SK-MEL-5 (cell line): ENCODE data around the gene PFDN5. TPM values are rescaled to one million over a fixed set of nuclear protein-coding genes. Genes with fewer than 3 reads are reported as not detected.
A peak's percentile ranks its signal among the peaks of the same experiment; 100 is the strongest.
"Not testable (repeated sequence)": the region's sequence is repeated elsewhere in the genome, so short reads cannot be mapped to it uniquely, and the experiment has no call there.

ENCODE experiments used
- DNase-seq: peaks from one replicate; pipeline ENCODE4 v3.0.0-alpha.2; 2016; ENCODE audit warnings: low read depth, low spot score
- in situ Hi-C: cut with HindIII; loops from 2 replicates; pipeline ENCODE4 v1.10.0; 2016; ENCODE audit warnings: low sequenced_read_pairs, high pct_unique_total_duplicates, low pct_unique_long_range_greater_than_20kb
- total RNA-seq: library from RNA; depleted of rRNA; stranded (reverse); fragments of >200 nt; shearing (Covaris generic); gene quantifications from 2 replicates; pipeline ENCODE4 v1.2.3, GENCODE V29; 2014

The PFDN5 gene
- total RNA-seq, 1 experiment from 2014 or later, result 531 TPM

- DNase-seq, result no peak
- in situ Hi-C loops, result no loop called here
Measured at GRCh38 chr12:53277981-53278380, 17.4 kb upstream of the PFDN5 start.

GRCh38 chr12:53279283-53279869 is 16.0 kb upstream of the PFDN5 start:
- no peak for DNase-seq
- in situ Hi-C loops, result no loop called here

- DNase-seq, result no peak
- in situ Hi-C loops, result no loop called here
Measured at GRCh38 chr12:53279888-53280498, 15.3 kb upstream of the PFDN5 start.

DNA sequence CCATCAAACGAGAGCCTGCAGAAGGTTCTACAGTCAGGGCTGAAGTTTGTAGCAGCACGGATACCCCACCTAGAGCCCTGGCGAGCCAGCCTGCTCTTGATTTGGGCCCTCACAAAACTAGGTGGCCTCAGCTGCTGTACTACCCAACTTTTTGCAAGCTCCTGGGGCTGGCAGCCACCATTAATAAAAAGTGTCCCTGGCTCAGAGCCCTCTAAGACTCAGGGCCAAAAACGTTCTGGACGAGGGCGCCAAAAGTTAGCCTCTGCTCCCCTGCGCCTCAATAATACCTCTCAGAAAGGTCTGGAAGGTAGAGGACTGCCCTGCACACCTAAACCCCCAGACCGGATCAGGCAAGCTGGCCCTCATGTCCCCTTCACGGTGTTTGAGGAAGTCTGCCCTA is 8.9 kb upstream of the PFDN5 start:
- in situ Hi-C loops, result no loop called here
- no peak for DNase-seq

GRCh38 chr12:53287741-53288216 is 7.6 kb upstream of the PFDN5 start:
- DNase-seq, result peak; percentile 82
- in situ Hi-C loops, result no loop called here

DNA sequence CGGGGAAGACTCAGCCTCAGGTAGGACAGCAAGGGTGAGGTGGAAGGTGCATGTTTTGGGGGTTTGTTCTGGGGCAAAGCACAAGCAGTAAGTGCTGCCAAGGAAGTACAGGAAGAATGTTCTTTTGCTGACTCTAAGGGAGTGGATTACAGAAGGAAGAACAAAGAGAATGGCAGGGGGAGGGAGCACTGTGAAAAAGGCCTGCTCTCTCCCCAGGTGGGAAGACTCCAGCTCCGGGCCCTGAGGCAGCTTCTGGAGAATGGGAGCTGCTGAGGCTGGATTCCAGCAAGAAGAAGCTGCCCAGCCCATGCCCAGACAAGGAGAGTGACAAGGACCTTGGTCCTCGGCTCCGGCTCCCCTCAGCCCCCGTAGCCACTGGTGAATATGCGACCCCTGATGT is 7.0 kb upstream of the PFDN5 start:
- in situ Hi-C loops, result no loop called here
- no peak for DNase-seq

DNA sequence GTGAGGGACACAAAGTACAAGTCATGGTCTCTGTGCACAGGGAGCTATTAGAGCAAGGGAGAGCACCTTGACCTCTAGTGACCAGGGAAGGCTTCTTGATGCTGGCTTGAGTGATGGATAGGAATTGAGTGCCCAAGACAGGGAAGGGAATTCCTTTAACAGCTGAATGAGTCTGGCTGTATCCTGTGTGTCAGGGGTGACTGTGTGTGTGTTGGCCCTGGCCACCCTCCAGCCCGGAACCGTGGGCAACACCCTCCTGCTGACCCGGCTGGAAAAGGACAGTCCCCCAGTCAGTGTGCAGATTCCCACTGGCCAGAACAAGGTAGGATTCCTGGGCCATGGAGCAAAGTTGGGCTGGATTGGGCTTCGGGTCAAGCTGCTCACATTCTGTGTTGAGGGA is 5.5 kb upstream of the PFDN5 start:
- no peak for DNase-seq
- in situ Hi-C loops, result no loop called here

GRCh38 chr12:53290661-53291060 is 4.7 kb upstream of the PFDN5 start:
- in situ Hi-C loops, result no loop called here

DNA sequence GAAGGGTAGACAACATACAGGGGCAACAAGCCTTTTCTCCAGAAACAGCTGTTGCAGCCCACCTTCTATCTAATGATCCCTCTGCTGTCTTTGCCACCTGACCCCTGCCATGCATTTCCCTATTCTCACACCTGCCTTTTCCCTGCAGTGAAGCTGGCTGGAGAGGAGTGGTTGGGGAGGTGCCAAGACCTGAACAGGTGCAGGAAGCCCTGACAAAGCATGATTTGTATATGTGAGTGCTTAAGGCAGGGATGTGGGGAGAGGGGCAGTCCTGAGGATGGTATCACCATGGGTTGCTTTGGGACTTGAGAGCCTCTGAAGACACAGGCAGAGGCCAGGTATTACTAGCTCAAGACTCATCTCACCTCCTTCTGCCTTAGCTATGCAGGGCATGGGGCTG is 2.9 kb upstream of the PFDN5 start:
- no peak for DNase-seq
- in situ Hi-C loops, result no loop called here

More at GRCh38 chr12:53290661-53291060, 4.7 kb upstream of the PFDN5 start:
- DNase-seq, result no peak

DNA sequence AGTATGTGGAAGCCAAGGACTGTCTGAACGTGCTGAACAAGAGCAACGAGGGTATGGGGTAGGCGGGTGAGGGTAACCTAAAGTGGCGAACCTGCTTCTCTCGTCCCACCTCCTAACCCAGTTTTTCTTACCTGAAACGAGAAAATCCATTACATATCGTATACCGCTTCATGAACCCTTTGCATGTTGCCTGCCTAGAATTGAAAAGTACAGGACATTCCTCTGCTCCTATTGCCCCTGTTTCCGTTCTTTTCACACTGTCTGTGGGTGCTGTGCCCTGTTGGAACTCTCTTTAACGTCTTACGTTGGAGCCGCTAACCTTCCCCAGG is 513 bp downstream of the PFDN5 start:
- no peak for DNase-seq
- in situ Hi-C loops, result no loop called here

DNA sequence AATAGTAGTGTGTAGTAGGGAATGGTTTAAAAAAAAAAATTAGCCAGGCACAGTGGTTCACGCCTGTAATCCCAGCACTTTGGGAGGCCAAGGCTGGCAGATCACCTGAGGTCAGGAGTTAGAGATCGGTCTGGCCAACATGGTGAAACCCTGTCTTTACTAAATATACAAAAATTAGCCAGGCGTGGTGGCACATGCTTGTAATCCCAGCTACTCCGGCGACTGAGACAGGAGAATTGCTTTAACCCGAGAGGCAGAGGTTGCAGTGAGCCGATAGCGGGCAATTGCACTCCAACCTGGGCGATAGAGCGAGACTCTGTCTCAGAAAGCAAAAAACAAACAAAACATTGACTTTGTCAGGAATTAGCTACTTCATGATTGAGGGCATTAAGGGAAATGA is 1.8 kb downstream of the PFDN5 start:
- in situ Hi-C loops, DNase-seq: not testable (repeated sequence)

DNA sequence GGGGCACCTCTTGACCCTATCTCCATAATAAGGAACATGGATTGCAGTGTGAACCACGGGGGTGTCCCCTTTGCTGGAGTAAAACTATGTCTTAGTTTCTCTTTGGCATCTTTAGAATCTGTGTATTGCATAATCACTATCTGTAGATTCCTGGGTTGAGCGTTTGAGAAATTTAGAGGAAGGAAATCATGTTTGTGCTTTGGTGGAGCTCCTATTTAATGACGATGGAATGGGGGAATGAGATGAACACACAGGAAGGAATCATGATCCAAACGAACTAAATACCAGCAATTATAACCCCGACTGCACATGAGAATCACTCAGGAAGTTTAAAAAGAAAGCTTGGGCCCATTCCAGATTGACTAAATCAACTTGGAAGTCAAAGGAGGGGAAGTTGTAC is 2.8 kb downstream of the PFDN5 start:
- in situ Hi-C loops, result no loop called here
- peak; percentile 47 for DNase-seq

DNA sequence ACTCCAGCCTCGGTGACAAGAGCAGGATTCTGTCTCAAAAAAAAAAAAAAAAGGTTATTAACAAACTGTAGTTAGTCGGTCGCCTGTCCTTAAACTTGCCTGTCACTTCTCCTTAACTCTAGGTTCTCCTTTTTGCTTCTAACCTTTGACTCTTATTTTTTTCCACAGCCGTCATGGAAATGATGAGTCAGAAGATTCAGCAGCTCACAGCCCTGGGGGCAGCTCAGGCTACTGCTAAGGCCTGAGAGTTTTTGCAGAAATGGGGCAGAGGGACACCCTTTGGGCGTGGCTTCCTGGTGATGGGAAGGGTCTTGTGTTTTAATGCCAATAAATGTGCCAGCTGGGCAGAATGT is 3.7 kb downstream of the PFDN5 start:
- no peak for DNase-seq
- in situ Hi-C loops, result no loop called here

GRCh38 chr12:53299454-53300180 is 4.3 kb downstream of the PFDN5 start, which contains the start of gene MYG1:
TSS of gene MYG1 (plus strand) at chr12:53299695. CDS start at chr12:53299738, 43 bp downstream.
- peak; percentile 95 for DNase-seq
- in situ Hi-C loops, result no loop called here

DNA sequence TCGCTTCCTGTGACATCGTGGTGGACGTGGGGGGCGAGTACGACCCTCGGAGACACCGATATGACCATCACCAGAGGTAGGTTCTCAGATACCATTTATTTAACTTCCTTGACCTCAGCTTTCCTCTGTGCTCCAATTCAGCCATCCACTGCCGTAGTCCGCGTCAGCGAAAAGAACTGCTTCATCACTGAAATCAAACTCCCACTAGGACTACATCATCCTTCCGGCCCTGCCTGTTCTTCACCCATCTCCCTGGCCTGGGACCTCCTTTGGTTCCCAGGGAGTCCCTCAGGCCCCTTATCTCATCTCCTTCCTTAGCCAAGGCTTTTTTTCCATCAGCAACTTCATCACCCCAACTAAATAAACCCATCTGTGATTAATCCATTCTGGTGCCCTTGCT is 4.8 kb downstream of the PFDN5 start:
- peak; percentile 11 for DNase-seq
- in situ Hi-C loops, result no loop called here

DNA sequence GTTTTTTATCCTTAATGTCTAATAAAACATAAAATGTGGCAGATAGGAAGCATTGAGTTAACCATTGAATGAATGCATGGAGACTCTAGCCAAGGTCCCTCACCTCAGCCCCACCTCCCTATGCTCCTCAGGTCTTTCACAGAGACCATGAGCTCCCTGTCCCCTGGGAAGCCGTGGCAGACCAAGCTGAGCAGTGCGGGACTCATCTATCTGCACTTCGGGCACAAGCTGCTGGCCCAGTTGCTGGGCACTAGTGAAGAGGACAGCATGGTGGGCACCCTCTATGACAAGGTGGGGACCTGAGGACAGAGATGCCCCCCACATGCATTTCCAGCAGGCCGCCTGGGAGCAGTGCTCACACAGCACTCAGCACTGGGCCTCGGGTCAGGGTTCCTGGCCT is 7.6 kb downstream of the PFDN5 start:
- in situ Hi-C loops, result no loop called here
- DNase-seq, result no peak

GRCh38 chr12:53306826-53307225 is 11.5 kb downstream of the PFDN5 start:
- in situ Hi-C loops, result no loop called here
- DNase-seq, result no peak

- in situ Hi-C loops, result no loop called here
- no peak for DNase-seq
Measured at GRCh38 chr12:53308276-53308675, 12.9 kb downstream of the PFDN5 start.

DNA sequence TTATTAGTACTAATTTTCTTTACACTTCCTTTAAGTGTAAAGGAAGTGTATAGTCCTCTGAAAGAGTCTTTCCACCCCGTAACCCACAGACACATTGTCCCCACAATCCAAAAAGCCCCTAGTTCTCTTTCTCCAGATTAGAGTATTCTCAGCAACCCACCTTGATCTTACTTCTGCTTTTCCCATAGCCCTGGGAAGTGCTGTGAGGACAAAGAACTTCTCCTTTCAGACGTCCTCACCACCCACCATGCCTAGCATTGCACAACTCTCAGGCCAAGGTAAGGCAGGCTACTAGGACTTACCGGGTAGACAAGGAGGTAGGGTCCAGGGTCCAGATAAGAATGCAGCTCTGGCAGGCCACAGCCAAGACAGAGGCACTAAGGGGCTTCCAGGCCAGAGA is 18.7 kb downstream of the PFDN5 start:
- in situ Hi-C loops, result no loop called here
- DNase-seq, result no peak
